Testis (tissue), 3 donors: ENCODE results near the gene IRF1. TPM values are rescaled to one million over a fixed set of nuclear protein-coding genes. Genes with fewer than 3 reads are reported as not detected.

Experiments used
- DNase-seq: peaks from one replicate; pipeline ENCODE4 v3.0.0-alpha.2; 2019
- H3K27ac ChIP-seq, 2 donors: fragments of 200-600 bp; sonication (generic); one replicate each; pipeline ENCODE4 v1.5.1; 2019
- H3K27me3 ChIP-seq: fragments of 200-600 bp; sonication (generic); one replicate; pipeline ENCODE4 v1.5.1; 2019
- H3K36me3 ChIP-seq: fragments of 200-600 bp; sonication (generic); one replicate; pipeline ENCODE4 v1.5.1; 2017; ENCODE audit warnings: low read depth; ENCODE audit errors: missing control alignments
- H3K4me1 ChIP-seq: fragments of 200-600 bp; sonication (generic); one replicate; pipeline ENCODE4 v1.5.1; 2019
- H3K4me3 ChIP-seq, 2 donors: fragments of 200-600 bp; sonication (generic); one replicate each; pipeline ENCODE4 v1.5.1; 2017 to 2019
- H3K9me3 ChIP-seq: fragments of 200-600 bp; sonication (generic); one replicate; pipeline ENCODE4 v1.5.1; 2017
- POLR2A ChIP-seq: fragments of 450-650 bp; IDR thresholded peaks from one replicate; pipeline ENCODE4 v1.6.1; 2017; ENCODE audit warnings: antibody characterized with exemption, mild to moderate bottlenecking, moderate library complexity
- WGBS, 2 donors: methylation state at CpG; one replicate each; pipeline ENCODE4 v1.1.5; 2018; 5-methylcytosine and 5-hydroxymethylcytosine counted together
- intact Hi-C: fragments of 100-400 bp; cut with DNase I; formaldehyde crosslinking; loops from one replicate; pipeline ENCODE4 v1.15.1; 2023; ENCODE audit warnings: low total_unique reads
- polyA plus RNA-seq: library from polyadenylated mRNA; stranded (reverse); fragments of 350-450 nt; fragmentation: Illumina TruSeq; extraction: RNeasy Lipid Tissue Mini Kit (QIAGEN cat#74804); gene quantifications from one replicate; pipeline ENCODE4 v1.2.3, GENCODE V29; 2014; ENCODE audit warnings: low read depth, low replicate concordance; ENCODE audit not compliant: insufficient read depth
- total RNA-seq, 2 donors: library from RNA; depleted of rRNA; stranded (reverse); fragments of >200 nt; gene quantifications; one replicate each; pipeline ENCODE4 v1.2.3, GENCODE V29; 2016
- TF ChIP-seq, protein P1 (sequence below), 3 experiments: fragments of 450-650 bp in 2 of 3; fragments of 200-600 bp in 1 of 3; sonication (generic) in 1 of 3; IDR thresholded peaks; one replicate each; pipeline ENCODE4 v1.5.1; 2016 to 2019; ENCODE audit warnings: antibody characterized with exemption in 3 of 3, mild to moderate bottlenecking in 2 of 3, moderate library complexity in 1 of 3

The IRF1 gene
- total and polyA plus RNA-seq, 3 donors from 2014 or later: 20.2 to 31.7 (median 22.5) TPM

DNA sequence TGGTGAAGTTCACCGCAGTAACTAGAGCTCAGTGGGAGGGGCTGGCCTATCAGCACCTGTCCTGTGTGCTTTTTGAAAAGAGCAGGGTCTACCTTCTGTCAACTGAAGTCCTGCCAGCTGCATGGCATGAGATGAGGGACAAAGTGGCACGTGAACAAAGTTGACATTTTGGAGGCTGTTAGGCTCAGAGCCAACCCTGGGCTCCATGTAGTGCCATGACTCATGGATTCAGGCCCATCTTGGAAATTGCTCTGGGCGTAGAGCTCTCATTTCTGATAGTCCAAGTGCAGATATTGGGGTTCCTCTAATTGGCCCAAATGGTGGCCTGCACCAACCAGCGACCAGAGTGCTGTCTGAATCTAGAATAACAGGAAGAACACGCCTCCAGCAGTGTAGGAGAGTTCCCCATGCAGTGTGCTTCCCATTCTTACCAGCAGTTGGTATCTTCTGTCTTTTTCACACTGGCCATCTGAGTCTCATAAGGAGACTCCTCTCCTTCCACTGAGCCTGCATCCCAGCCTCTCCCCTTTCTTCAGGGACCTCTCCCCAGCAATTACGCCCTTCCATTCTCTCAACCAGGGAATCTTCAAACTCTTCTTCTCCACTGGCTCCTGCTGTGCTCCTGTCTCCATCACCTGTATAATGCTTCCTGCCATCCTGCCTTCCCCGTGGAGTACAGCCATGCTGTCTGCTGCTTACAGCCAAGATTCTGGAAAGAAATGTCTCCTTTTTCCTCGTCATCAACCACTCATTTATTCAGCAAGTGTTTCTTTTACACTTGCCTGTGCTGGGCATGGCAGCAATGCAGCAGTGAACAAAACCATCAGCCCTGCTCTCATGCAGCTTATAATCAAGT lies 30.4 kb downstream of the IRF1 start:
- Histone ChIP-seq H3K27ac (no peak overlapping the region), H3K4me3 (no peak overlapping the region), H3K4me1 (peaks cover 17% of the 10 kb centered on the region), H3K36me3 (no peaks in the 10 kb centered on the region), H3K27me3 (no peaks in the 10 kb centered on the region), H3K9me3 (no peaks in the 10 kb centered on the region)
- TF ChIP-seq POLR2A: no peak
- TF ChIP-seq, protein P1, sequence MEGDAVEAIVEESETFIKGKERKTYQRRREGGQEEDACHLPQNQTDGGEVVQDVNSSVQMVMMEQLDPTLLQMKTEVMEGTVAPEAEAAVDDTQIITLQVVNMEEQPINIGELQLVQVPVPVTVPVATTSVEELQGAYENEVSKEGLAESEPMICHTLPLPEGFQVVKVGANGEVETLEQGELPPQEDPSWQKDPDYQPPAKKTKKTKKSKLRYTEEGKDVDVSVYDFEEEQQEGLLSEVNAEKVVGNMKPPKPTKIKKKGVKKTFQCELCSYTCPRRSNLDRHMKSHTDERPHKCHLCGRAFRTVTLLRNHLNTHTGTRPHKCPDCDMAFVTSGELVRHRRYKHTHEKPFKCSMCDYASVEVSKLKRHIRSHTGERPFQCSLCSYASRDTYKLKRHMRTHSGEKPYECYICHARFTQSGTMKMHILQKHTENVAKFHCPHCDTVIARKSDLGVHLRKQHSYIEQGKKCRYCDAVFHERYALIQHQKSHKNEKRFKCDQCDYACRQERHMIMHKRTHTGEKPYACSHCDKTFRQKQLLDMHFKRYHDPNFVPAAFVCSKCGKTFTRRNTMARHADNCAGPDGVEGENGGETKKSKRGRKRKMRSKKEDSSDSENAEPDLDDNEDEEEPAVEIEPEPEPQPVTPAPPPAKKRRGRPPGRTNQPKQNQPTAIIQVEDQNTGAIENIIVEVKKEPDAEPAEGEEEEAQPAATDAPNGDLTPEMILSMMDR (IDR thresholded peaks at IDR 0.05): no peak
- no peak for DNase-seq
- intact Hi-C loops: no loop called here
- WGBS, 2 donors: 87 to 93% methylated on average over 6 to 8 of the region's 8 CpGs

DNA sequence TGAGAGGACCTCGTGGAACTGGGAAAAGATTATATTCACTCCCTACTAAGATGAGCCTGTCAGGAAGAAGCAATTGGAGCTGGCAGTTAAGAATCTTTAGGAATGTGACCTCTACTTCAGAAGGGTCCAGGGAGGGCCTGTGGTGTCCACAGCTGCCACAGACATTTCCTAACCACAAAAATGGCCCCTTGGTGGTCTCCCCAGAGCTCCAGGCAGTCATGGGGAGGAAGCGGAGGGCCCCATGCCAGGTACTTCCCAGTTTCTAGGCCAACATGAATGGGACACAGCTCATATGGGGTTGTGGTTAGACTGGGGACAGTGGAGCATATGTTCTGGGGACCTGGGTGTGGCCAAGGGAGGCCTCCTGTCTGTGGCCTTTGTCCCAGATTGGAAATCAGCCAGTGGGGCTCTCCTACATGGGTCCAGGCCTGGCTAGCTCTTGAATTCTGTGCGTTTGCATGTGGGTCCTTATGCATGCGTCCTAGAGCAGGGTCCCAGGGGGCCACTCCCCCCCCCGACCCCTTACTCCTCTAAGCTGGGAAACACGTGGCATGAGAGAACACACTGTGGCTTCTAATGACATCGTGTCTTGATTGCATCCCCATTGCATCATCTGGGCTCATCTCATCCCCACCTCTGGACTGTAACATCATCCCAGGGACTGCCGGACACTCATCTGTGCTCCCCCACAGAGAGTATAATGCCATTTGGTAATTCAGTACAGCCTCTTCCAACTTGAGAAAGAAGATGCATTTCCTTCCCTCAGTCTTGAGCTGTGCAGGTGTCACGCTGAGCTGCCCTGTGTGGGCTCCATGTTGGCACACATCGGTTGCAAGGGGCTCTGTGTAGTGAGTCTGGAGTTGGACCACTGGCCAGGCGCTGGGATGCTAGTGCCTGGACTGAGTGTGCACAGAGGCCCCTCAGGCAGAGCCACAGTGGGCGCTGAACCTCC lies 31.3 kb downstream of the IRF1 start:
- H3K36me3 ChIP-seq: no peaks in the 10 kb centered on the region
- no peak for TF ChIP-seq POLR2A
- TF ChIP-seq, protein P1 (IDR thresholded peaks at IDR 0.05): no peak
- H3K27me3 ChIP-seq: no peaks in the 10 kb centered on the region
- H3K27ac ChIP-seq: no peak overlapping the region
- no peak overlapping the region for H3K4me3 ChIP-seq
- H3K4me1 ChIP-seq: peaks cover 12% of the 10 kb centered on the region
- H3K9me3 ChIP-seq: no peaks in the 10 kb centered on the region
- DNase-seq: no peak
- 80 to 88% methylated on average over 8 to 12 of the region's 12 CpGs for WGBS, 2 donors
- intact Hi-C loops: no loop called here

DNA sequence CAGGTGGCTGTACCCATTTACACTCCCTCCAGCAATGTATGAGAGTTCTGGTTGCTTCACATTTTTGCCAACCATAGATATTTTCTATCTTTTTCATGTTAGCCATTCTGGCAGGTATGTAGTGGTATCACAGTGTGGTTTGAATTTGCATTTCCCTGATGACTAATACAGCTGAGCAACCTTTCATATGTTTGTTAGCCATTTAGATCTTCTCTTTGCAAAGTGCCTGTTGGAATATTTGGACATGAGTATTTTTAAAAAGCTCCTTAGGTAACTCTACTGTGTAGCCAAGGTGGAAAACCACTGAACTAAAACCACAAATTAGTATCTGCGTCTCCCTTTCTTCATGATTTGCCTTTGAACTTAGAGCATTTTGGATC lies 31.9 kb downstream of the IRF1 start:
- WGBS, 2 donors: 83 to 91% methylated on average over 1 of the region's 1 CpG

DNA sequence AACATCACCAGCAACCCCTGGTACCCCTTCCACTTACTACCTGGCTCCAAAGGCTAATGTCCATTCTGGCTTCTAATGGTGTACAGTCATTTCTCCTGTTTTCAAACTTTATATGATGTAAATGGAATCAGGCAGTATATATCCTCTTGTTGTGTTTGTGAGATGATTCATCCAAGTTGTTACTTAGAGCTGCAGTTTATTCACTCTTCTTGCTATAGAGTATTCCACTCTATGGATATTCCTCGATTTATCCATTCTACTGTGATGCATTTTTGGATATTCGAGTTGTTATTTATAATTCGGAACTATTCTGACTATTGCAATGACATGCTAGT lies 32.4 kb downstream of the IRF1 start:
- no peak overlapping the region for H3K27ac ChIP-seq
- H3K4me1 ChIP-seq: peaks cover under 1% of the 10 kb centered on the region
- TF ChIP-seq, protein P1 (IDR thresholded peaks at IDR 0.05): no peak
- no peak for TF ChIP-seq POLR2A
- DNase-seq: no peak
- no peaks in the 10 kb centered on the region for H3K27me3 ChIP-seq
- WGBS, 2 donors: 80 to 94% methylated on average over 3 of the region's 3 CpGs
- H3K4me3 ChIP-seq: no peak overlapping the region
- intact Hi-C loops: no loop called here
- H3K9me3 ChIP-seq: no peaks in the 10 kb centered on the region
- no peaks in the 10 kb centered on the region for H3K36me3 ChIP-seq

More for the DNA sequence above, 31.9 kb downstream of the IRF1 start:
- Histone ChIP-seq H3K4me3 (no peak overlapping the region), H3K36me3 (no peaks in the 10 kb centered on the region), H3K27me3 (no peaks in the 10 kb centered on the region), H3K9me3 (no peaks in the 10 kb centered on the region), H3K27ac (no peak overlapping the region), H3K4me1 (peaks cover 5% of the 10 kb centered on the region)
- intact Hi-C loops: no loop called here
- TF ChIP-seq, protein P1 (IDR thresholded peaks at IDR 0.05): no peak
- TF ChIP-seq POLR2A: no peak
- no peak for DNase-seq
